Measurements from ENCODE around the gene FAM107A.

Gene FAM107A

DNA sequence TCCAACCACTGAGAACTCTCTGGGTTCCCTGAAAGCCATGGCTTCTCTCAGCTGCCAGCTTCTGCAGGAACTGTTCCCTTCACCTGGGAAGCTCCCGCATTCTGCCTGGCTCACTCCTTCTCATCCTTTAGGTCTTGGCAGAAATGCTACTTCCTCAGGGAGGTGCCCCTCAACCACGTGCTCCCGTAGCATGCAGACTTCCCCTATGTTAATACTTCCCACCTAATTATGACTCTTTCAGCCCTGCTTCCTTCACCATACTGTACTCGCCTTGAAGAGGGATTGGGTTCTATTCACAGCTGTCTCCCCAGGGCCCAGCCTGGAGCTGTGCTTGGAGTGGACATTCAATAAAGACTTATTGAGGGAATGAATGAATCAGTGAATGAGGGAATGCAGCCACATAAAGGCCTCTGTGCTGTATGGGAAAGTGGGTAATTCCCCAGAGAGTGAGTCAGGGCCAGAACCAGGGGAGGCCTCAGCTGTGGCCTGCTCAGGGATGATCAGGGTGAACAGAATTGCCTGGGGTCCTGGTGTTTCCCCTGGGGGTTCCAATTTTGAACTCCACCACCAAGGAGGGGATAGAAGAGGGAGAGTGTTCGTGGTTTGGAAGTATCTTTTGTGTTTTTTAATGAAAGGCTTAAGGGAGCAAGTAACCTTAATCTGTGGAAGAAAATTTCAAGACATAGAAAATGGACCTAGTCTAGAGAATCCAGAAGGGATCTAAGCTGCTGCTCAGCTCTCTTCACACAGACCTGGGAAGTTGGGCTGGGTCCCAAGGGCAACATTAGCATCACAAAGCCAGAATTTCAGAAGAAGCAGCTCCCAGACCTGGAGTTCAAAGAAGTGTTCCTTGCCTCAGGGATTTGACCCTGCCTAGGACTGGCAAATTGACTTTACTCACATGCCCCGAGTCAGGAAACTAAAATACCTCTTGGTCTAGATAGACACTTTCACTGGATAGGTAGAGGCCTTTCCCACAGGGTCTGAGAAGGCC lies 14.6 kb upstream of the FAM107A start:
- DNase-seq, result no peak

DNA sequence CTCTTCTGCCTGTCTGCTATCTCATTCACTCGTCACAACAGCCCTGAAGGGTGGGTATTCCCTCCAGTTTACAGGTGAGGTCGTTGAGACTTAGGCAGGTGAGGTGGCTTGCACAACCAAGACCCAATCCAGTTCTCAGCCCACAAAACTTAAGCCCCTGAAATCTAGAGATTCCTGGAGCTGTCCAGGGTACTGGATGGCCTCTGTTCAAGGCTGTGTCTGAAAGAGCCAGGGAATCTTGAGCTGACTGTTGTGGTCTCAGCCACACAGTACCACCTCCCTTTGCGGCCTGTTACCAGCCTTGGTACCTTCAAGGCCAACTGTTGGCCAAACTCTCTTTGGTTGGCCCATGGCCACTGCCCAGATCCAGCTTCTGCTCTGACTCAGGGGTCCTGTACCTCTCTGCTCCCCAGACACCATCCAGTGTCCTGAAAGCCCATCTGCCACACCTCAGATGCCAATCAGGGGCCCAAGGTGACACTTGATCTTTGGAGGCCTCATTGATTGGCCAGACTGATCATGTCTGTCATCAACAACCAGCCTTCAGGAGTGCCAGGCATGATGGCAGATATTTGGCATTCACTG lies 10.9 kb upstream of the FAM107A start:
- peak; percentile 54 for DNase-seq

DNA sequence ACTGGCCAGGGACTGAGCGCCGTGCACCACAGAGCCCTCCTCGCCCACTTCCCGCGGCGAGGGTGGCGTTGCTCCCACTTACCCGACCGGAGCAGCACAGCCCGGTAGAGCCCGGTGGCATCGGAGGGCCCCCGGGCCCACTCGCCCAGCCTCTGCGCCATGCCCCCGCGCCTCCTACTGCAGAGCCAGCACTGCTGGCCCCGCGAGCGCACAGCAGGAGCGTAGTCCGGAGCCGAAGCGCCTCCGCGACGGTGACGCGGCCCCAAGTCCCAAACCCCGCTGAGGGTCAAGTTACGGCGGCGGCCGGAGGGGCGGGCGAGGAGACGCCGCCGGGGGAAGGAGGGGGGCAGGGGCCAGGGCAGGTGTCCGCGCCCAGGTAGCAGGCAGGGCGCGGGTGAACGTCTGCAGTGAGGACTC lies 9.6 kb upstream of the FAM107A start:
- no peak for DNase-seq

DNA sequence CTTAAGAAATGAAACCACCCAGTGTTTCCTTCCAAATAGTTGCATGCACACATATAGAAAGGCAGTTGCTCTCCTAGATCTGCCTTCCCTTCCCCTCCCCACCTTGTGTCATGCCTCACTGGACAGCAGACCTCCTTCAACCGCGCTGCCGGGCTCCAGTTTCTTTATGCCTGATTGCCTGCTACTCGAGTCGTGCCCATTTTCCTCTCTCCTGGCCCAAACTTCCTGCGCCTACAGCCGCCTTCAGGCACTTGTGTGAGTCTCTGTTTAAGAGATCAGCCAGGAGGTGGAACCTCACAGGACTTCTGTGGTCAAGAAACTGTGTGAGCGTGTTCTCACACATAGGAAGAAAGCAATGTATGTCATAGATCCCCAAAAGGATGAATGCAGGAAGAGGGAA lies 8.8 kb upstream of the FAM107A start:
- no peak for DNase-seq

DNA sequence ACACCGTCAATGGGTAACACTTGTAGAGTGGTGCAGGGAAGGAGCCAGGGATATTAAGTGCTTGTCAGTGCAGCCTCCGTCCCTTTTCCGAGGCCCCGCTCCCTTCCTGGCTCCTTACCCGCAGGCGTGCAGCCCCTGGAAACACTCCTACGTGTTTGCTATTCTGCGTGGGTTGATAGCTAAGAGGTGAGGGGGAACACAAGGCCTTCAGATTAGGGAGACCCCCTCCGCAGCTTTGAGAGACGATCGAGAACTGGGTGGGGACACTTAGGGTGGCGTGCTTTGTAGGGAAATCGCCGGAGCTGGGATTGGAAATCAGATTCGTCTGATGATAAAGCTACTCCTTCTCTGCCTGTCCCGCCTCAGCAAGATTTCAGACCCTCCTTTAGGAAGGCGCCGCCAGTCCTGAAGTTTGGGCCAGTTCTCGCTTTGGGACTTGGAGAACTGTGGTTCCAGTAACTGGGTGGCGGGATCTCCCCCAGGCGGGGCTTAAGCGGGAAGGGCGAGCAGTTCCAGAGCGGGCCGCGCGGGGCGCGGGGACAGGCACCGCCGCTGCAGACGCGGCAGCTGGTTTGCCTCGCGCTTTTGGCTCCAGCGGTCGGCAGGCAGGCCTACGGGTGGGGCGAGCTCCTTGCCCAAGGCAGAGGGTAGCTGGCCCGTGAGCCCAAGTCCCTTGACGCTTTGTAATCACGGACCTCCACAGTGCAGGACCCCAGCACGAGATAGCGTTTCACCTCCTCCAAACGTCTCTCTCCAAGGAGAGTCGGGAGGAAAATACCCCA lies 8.0 kb upstream of the FAM107A start:
- peak; percentile 83 for DNase-seq

DNA sequence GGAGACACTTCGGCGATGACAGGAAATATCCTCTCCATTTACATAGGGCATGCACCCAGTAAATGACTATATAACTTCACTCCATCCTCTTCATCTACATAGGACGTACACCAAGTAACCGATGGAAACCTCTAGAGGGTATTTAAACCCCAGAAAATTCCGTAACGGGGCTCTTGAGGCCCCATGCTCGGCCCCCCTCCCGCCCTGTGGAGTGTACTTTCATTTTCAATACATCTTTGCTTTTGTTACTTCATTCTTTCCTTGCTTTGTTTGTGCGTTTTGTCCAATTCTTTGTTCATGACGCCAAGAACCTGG lies 7.5 kb upstream of the FAM107A start:
- DNase-seq, result no peak

DNA sequence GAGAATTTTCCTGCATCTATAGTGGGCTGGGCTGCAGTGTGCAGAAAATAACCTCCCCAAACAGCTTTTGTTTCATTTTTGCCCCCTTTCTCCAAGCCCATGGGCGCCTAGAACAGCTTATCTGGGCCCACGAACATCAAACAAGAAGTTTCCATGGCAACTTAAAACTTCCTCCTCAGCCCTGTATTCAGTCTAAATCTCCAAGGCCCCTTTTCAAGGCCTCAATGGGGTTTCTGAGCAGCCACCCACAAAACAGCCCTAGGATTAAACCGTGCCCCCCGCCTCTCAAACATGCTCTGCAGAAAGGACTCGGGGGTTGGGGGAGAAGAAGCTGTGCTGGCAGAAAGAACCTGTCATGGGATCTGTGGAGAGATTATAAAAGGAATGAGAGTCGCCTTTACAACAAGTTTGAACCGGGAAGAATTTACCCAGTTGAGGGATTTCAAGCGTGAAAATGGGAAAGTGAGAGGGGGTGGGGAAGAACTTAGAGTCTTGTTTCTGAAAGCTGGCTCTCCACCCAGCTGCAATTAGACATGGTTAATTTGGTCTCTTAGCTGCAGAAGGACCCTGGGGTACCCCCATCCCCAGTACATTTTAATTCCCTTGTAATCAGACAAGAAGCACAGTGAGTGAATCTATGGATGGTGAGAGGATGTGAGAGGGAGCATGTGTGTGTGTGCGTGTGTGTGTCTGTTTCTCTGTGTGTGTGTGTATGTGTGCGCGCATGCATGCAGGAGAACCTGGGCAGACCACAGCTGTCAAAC lies 4.3 kb upstream of the FAM107A start:
- no peak for DNase-seq

DNA sequence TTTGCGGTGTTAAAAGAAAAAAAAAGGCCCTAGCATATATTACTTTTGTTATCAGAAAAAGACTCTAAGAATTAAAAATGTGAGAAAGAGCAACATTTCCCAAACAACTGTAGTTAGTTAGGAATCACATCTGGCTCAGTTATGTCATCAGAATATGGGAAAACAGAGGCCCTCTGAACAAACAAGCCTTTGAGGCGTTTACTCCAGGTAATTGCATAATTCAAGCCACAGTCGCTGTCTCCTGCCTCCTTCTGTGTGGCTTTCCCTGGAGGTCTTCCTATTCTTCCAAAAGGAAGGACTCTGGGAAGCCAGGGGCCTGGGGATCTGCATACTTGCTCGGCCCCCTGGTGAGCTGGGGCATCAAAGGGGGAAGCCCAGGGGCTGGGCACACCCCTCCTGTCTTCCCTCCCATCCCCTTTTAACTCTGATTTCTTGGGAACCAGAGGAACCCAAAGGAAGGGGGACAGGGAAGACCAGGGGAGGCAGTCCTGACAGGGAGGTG lies 3.7 kb upstream of the FAM107A start:
- no peak for DNase-seq

DNA sequence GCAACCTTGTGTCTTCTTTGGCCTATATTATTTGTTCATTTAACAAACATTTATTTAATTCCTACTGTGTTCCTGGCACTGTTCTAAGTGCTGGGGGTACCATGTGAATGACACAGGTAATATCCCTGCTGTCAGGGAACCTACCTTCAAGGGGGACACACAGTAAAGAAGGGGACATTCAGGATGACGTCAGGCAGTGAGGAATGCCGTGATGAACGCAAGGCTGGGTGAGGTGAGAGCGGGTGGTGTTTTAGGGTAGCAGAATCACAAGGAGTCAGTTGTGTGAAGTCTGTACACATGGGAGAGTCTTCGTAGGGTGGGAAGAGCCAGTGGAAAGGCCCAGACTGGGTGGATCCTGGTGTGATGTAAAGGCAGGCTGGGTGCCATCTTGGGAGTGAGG lies 1.7 kb upstream of the FAM107A start:
- DNase-seq, result no peak

DNA sequence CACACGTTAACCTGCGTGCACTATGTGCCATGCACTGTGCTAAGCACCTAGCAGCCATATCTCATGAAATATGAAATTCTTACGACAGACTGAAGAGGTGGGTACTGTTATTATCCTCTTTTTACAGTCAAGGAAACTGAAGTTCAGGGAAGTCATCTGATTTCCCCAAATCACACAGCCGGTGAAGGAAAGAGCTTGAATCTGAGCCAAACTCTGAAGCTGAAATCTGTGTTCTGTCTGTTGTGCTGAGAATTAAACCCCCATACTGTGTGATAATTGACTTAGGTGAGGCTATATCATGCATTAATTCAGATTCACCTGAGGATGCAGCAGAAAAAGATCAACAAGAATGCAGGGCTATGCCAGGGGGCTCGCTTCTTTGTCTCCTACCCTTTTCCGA lies 475 bp downstream of the FAM107A start:
- DNase-seq, result no peak

DNA sequence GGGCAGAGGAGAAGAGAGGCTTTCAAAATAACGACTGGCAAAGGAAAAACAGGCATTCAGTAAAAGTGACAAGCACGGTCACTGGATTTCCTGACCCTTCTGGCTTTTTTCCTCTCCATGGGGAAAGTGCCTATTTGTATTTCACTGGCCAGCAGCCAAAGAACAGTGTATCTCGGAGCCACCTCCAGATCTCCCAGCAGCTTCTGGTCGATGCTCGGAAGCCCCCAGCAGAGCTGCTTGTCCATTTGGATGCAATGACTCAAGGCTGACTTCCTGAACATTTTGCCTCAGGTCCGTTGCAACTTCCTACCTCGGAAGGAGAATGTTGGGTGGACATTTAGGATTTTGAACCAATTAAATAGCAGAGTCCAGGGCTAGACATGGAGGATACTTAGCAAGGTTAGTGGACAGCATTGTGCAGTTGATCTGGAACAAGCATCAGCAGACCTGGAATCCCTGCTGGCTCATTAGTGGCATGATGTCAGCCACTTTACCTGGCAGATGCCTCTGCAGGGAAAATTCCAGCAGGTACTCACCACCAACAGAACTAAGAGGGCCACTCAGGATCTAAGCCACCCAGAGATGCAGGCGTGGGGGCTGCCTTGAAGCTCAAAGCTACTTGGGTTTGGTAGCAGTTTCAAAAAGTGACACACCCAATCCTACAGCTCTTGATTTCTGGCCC lies 1.1 kb downstream of the FAM107A start:
- no peak for DNase-seq

DNA sequence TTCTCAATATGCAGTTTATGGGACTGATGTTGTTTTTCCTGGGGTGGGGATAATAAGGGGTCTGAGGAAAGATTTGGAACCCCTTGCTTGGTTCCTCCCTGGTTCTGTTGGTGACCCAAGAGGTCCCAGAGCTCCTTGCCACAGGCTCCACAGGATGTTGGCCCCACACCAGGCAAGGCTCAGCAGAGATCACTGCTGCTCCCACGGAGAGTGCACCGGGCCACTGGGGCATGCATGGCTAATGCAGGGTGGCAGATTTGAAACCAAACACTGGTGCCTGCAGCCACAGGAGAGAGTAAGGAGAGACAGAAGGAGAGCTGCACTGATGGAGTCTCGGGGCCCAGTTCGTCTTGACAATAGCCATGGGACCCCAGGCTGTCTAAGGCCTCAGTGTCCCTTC lies 2.5 kb downstream of the FAM107A start:
- DNase-seq, result no peak

DNA sequence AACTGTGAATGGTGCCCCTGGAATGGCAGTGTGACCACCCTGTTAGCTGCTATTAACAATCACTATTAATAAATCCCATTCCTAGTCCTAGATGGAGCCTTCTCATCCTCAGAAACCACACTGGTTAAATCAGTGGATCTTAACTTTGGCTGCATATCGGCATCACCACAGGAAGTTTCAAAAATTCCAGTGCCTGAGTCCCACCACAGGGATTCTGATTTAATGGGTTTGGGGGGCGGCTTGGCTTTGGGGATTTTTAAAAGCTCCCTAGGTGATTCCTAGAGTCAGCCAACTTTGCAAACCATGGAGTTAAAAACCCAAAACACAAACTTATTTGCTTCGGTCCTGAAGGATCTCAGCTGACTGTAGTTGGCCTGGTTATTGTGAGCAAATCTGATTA lies 3.1 kb downstream of the FAM107A start:
- DNase-seq, result no peak

DNA sequence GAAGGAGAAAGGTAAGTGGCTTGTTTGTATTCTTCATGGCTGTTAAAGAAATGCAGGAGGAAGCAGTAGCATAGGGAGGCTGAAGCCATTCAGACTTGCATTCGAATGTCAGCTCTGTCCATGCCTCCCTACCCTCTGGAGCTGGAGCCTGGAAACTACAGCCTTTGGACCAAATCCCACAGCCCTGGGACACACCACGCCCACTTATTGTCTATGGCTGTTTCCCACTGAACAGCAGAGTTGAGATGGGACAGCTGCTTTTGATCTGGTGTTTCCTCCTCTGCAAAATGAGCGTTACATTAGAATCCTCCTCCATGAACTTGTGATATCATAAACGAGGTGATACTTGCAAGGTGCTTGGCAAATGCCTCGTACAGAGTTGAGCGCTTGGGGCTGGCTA lies 3.6 kb downstream of the FAM107A start:
- no peak for DNase-seq

DNA sequence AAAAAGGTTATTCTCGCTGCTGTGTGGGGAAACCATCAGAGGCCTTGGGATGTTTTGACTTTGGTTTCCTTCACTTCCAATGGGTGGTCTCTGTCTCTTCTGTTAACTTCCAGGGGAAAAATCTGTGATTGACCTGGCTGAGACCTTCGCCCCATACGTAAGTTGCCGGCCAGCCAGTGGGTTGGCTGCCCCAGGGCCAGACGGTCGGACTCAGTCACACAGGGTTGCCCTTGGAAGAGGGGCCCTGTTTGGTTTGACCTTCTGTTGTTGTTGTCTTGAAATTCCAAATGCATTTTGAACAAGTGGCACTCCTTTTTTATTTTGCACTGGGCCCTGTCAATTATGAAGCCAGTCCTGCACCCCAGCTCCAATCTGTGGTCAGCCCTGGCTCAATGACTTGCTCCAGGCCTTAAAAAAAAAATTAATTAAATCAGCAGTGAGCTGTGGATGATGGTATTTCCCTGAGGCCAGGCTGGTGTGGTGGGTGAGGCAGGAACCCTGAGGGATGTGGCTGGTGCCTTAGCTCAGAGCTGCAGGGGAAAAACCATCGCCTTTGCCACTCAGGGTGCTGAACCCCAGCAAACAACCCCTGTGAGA lies 4.5 kb downstream of the FAM107A start:
- DNase-seq, result no peak

DNA sequence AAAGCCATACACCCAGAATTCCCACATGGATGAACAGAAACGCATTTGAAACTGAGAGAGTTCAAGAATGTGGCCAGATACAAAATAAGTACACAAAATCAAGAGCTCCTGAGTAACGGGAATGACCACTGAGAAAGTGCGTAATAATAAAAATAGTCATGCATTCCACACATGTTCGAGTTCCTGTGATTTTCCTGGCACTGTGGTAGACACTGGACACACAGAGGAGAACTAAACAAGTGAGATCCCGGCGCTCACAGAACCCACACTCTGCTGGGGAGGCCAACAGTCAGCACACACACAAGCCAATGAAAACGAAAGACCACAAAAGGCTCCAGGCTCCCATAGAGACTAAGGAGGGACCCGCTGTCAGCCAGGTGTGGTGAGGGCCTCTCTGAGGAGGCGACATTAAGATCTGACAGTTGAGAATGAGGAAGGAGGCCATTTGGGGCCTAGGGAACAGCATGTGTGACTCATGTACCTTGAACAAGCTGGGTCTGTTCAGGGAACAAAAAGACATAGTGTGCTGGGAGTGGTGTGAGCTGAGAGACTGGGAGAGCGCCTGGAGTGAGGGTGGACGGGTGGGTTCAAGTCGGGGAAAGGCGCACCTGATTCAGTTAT lies 5.1 kb downstream of the FAM107A start:
- no peak for DNase-seq

DNA sequence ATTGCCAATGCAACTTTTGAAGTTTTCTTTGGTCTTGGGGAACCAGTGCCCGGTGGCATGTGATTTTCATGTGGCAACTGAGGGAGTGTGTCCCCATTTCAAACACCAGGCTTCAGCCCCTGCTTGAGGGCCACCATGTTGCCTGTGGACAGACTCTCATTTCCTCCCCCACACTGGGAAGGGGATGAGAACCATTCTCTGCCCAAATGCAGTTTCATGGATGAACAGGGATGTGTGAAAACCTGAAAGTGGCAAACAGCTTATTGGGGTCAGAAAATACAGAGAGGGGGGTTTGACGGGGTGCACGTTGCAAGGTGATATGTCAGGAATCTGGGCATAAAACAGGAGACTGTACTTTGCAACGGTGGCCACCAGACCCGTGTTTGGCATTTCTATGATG lies 6.3 kb downstream of the FAM107A start:
- no peak for DNase-seq

DNA sequence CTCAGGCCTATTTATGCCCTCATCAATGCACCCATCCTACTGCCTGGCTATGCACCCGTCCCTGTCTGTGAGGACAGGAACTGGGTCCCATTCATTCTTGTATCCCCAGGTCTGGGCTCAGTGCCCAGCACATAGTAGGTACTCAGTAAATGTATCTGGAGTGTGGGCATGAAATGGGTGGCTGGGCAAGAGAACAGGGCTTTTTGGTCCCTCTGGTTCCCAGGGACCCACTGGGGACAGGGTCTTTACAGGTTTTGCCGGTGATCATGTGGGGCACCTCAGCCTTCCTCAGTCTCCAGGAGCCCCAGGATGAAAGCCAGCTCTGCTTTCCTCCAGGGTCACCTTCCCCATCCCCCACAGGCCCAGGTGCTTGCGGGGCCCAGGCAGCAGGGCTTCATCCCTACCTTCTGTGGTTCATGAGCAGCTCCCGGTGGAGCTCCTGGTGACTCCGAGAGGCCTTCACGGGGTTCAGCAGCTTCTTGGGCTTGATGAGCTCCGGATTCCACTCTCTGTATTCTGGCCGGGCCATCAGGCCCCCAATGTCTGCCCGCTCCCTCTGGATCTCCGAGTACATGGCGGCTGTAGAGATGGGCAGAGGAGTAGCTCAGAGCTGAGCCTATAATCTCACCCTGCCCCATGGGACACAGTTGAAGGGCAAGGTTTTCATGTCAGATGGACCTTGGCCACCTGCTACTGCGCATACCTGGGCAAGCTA lies 7.7 kb downstream of the FAM107A start:
- no peak for DNase-seq

DNA sequence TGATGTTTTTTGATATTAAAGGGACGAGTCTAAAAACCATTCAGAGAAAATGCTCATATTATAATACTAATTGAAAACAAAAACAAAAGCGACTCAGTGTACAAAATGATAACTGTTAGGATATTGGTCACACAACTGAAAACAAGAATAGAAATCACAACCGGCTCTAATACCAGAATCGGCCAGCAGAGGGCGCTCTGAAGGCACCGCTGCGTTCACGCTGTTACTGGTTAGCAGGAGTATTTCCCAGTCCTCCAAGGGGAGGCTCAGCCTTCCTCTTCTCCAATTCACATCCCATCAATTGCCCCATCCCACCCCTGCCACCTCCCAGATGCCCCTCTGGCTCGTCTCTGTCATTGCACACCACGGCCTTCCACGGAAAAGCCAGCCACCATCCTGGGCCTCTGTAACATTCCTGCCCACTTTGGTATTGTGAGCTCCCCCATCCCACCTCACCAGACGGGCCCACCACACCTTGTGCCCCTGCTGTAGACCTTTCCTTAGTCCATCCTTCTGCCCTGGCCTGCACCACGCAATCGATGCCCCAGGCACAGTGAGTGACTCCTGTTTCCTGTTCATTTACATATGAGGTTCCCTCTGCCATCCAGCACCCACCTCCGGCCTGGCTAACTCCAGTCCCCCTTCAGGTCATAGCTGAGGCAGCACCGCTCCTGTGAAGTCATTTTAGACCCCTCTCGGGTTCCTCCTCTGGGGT lies 8.5 kb downstream of the FAM107A start:
- DNase-seq, result peak; percentile 83

DNA sequence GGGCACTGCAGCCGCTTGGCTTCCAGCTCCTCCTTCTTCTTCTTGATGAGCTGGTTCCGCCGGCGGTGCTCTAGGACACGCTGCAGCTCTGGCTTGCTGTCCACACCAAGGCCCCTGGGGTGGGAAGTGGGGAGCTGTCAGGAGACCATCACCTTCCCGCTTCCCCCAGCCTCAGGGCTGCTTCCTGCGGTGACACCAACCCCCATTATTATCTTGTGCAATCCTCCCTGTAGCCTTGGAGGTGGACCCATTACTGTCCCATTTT lies 10.0 kb downstream of the FAM107A start:
- no peak for DNase-seq
